Measurements from ENCODE around the gene TIGD6. TPM values are rescaled to one million over a fixed set of nuclear protein-coding genes. Genes with fewer than 3 reads are reported as not detected.
A peak's percentile ranks its signal among the peaks of the same experiment; 100 is the strongest.

Gene TIGD6
- 1 to 10 TPM; 2.9 to 3.5 (median 3.2) TPM for total RNA-seq

DNA sequence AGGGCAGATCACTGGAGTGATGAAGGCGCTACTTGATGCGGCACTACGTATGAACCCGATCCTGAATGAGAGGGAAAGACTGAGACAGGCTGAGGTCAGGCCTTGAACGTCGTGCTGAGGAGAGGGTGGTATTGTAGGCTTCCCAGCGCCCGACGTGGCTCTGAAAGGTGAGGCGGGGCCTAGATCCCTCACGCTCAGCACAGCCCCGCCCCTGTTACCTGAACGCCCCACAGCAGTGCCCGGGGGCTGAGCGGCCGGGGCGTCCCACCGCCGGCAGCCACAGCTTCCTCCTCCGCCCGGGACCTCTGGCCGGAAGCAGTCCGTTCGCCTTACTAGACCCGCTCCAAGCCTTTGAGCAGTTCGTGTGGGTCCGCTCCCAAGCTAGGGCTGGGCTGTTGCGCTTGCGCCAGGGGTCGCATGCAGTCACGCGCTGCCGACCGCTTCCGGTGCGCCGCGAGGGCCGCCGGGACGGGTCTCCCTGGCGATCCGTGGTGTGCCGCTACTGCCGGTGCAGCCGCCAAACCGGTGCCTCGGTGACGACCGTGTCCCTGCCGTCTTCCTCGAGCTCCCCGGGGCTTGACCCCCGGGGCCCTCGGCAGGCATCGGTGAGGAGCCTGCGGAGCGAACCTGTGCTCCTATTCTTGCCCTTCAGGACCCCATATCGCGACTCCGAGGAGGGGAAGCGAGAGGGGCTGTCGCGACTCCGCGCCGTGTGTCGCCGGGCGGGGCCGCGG lies at the start of gene TIGD6, which contains the start of gene HMGXB3:
Gene TIGD6 (minus strand): TSS at position 399 of the 734 bp plus-strand sequence. CDS start 4,306 bp downstream, outside the sequence.
Gene HMGXB3 (plus strand): TSS at position 484 of the 734 bp plus-strand sequence. CDS start 4,114 bp downstream, outside the sequence.
- Histone ChIP-seq H3K4me1 (peaks cover 21 to 49% (median 36%) of the 10 kb centered on the region in 4 donors), H3K27ac (replicated peaks in 1 of 4) (peak within 1 kb of the TSS; percentile 91 to 97 (median 93)), H3K36me3 (peaks cover 0 to 28% (median 22%) of the 10 kb centered on the region in 4 donors), H3K27me3 (no peaks in the 10 kb centered on the region), H3K9me3 (no peaks in the 10 kb centered on the region), H3K4me3 (peak within 1 kb of the TSS; percentile 81 to 93 (median 92))
- TF ChIP-seq POLR2A (IDR thresholded peaks at IDR 0.05; ENCODE audit: low read depth) (peak; percentile 76), EP300 (IDR thresholded peaks at IDR 0.05) (no peak), CTCF (IDR thresholded peaks at IDR 0.05) (no peak), POLR2AphosphoS5 (IDR thresholded peaks at IDR 0.05) (peak; percentile 92 to 98)
- DNase-seq (ENCODE audit: extremely low spot score), result peak; percentile 96
- intact Hi-C loops (cut with DNase I), result loop anchor here (5.0 kb wide), 1 partner anchor 217 kb away; no protein-coding TSS in a partner anchor
- 2% methylated on average over 10 of the region's 72 CpGs for WGBS

GRCh38 chr5:150046031-150046430 lies 45.6 kb upstream of the TIGD6 start:
- no peak overlapping the region for H3K4me3 ChIP-seq
- H3K27ac ChIP-seq (replicated peaks in 1 of 4), result no peak overlapping the region
- 95% methylated on average over 6 of the region's 6 CpGs for WGBS
- intact Hi-C loops (cut with DNase I), result no loop called here
- no peak for TF ChIP-seq CTCF (IDR thresholded peaks at IDR 0.05)
- no peak for TF ChIP-seq EP300 (IDR thresholded peaks at IDR 0.05)
- no peak for TF ChIP-seq POLR2AphosphoS5 (IDR thresholded peaks at IDR 0.05)
- TF ChIP-seq POLR2A (IDR thresholded peaks at IDR 0.05; ENCODE audit: low read depth), result no peak
- no peaks in the 10 kb centered on the region for H3K27me3 ChIP-seq
- no peak for DNase-seq (ENCODE audit: extremely low spot score)
- peaks cover 0 to 17% (median 12%) of the 10 kb centered on the region in 4 donors for H3K4me1 ChIP-seq
- peaks cover 65 to 100% (median 94%) of the 10 kb centered on the region in 4 donors for H3K36me3 ChIP-seq
- no peaks in the 10 kb centered on the region for H3K9me3 ChIP-seq

DNA sequence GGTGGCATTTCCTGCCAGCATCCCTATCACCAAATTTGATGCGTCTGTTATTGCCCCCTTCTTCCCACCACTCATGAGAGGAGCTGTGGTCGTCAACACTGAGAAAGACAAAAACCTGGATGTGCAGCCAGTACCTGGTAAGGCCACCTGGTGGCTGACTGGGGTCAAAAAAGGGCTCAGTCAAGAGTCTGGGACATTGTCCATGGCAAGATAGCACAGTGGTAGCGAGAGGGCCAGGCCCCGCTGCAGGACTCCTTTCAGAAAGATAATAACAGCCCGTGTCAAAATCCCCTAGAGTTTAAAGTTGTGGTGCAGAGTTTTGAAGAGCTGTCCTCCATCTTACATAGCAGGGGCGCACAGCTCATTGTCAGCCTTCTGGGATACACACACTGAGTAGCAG lies 45.1 kb upstream of the TIGD6 start:
- DNase-seq (ENCODE audit: extremely low spot score), result no peak
- H3K9me3 ChIP-seq, result no peaks in the 10 kb centered on the region
- no peak for TF ChIP-seq CTCF (IDR thresholded peaks at IDR 0.05)
- H3K4me1 ChIP-seq, result peaks cover 0 to 17% (median 12%) of the 10 kb centered on the region in 4 donors
- H3K27ac ChIP-seq (replicated peaks in 1 of 4), result no peak overlapping the region
- H3K27me3 ChIP-seq, result no peaks in the 10 kb centered on the region
- H3K36me3 ChIP-seq, result peaks cover 62 to 100% (median 94%) of the 10 kb centered on the region in 4 donors
- intact Hi-C loops (cut with DNase I), result no loop called here
- WGBS, result 88% methylated on average over 6 of the region's 6 CpGs
- no peak overlapping the region for H3K4me3 ChIP-seq

DNA sequence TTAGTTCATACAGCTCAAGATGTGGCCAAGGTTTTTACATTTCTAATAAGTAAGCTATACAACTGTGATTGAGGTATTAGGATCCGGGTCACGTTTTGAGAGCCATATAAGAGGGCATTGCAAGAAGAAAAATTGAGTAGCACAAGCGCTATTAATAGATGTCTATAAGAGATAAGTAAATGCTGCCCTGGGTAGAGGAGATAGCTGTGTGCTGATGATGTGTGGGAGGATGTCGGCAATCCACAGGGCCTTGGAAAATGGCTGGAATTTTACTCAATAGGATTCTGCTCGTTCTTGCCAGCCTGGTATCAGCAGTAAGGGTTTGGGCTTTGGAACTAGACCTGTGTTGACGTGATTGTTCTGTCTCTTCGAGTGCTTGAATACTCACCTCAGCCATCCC lies 44.3 kb upstream of the TIGD6 start:
- no peak overlapping the region for H3K4me3 ChIP-seq
- intact Hi-C loops (cut with DNase I), result no loop called here
- H3K4me1 ChIP-seq, result peaks cover 0 to 17% (median 12%) of the 10 kb centered on the region in 4 donors
- no peaks in the 10 kb centered on the region for H3K27me3 ChIP-seq
- no peak overlapping the region for H3K27ac ChIP-seq (replicated peaks in 1 of 4)
- DNase-seq (ENCODE audit: extremely low spot score), result no peak
- peaks cover 59 to 100% (median 92%) of the 10 kb centered on the region in 4 donors for H3K36me3 ChIP-seq
- TF ChIP-seq CTCF (IDR thresholded peaks at IDR 0.05), result no peak
- TF ChIP-seq EP300 (IDR thresholded peaks at IDR 0.05), result no peak
- no peak for TF ChIP-seq POLR2A (IDR thresholded peaks at IDR 0.05; ENCODE audit: low read depth)
- no peak for TF ChIP-seq POLR2AphosphoS5 (IDR thresholded peaks at IDR 0.05)
- H3K9me3 ChIP-seq, result no peaks in the 10 kb centered on the region
- 78% methylated on average over 7 of the region's 7 CpGs for WGBS

Data from esophagus muscularis mucosa (tissue), 4 donors.